Measurements from ENCODE around the gene KDM4B.

DNA sequence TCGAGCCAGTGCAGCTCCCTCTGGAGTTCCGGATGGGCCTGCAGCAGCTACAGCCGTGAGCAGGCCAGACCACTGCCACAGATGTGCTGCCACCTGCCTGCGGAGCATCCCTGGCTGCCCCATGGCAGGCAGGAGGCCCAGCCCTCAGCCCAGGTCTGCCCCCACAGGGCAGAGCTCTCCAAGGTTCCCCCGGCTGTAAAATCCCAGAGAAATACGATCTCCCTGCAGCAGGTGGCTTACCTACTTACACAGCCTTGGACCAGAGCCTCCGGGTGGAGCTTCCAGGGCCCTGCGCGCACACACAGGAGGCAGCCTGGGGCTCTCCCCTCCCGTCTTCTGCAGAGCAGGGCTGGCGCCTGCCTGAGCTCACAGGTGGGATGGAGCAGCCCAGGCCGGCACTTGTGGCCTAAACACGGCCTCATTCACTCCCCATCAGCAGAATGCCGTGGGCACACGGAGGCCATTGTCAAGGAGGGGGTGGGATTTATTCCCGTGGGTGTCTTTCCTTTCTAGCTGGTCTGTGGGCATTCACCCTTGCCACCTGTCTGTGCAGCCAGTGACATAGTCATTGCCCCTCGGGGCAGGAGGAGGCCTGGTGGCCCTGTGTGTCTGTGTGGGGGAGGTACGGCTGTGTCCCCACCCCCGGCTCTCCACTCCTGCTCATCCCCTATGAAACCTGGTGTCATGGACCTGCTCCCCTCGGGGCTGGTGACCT lies 118.0 kb downstream of the KDM4B start:
- TF ChIP-seq, protein P1, sequence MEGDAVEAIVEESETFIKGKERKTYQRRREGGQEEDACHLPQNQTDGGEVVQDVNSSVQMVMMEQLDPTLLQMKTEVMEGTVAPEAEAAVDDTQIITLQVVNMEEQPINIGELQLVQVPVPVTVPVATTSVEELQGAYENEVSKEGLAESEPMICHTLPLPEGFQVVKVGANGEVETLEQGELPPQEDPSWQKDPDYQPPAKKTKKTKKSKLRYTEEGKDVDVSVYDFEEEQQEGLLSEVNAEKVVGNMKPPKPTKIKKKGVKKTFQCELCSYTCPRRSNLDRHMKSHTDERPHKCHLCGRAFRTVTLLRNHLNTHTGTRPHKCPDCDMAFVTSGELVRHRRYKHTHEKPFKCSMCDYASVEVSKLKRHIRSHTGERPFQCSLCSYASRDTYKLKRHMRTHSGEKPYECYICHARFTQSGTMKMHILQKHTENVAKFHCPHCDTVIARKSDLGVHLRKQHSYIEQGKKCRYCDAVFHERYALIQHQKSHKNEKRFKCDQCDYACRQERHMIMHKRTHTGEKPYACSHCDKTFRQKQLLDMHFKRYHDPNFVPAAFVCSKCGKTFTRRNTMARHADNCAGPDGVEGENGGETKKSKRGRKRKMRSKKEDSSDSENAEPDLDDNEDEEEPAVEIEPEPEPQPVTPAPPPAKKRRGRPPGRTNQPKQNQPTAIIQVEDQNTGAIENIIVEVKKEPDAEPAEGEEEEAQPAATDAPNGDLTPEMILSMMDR (IDR thresholded peaks at IDR 0.05) = no peak
- TF ChIP-seq EZH2 (IDR thresholded peaks at IDR 0.05; ENCODE audit: borderline replicate concordance, insufficient read depth, low read depth, low read length, poor library complexity, severe bottlenecking) = no peak

Measured in B cell (primary cell).